Gastrocnemius medialis (tissue), 4 donors: Measurements from ENCODE around the gene CLCF1. TPM values are rescaled to one million over a fixed set of nuclear protein-coding genes. Genes with fewer than 3 reads are reported as not detected.

Experiments
- ATAC-seq, 2 donors: fragments of 150-250 bp; one replicate each; pipeline ENCODE4 v1.9.1; 2016
- DNase-seq, 2 donors: peaks; one replicate each; pipeline ENCODE4 v3.0.0-alpha.2; 2019
- H3K27ac ChIP-seq, 4 donors: fragments of 200-600 bp; sonication (generic); 1 replicate in 1 of 4; 2 replicates in 3 of 4; pipeline ENCODE4 v1.5.1; 2016 to 2018; ENCODE audit warnings: mild to moderate bottlenecking in 2 of 4, moderate library complexity in 1 of 4
- H3K27me3 ChIP-seq, 3 donors: fragments of 200-600 bp; sonication (generic) in 2 of 3; 1 replicate in 1 of 3; 2 replicates in 2 of 3; pipeline versions ENCODE4 v1.5.1 to v1.6.0; 2016 to 2019; ENCODE audit warnings: mild to moderate bottlenecking in 1 of 3, moderate library complexity in 1 of 3
- H3K36me3 ChIP-seq, 2 donors: fragments of 200-600 bp; sonication (generic) in 1 of 2; one replicate each; pipeline ENCODE4 v1.5.1; 2017 to 2018
- H3K4me1 ChIP-seq, 2 donors: fragments of 200-600 bp; sonication (generic) in 1 of 2; one replicate each; pipeline ENCODE4 v1.5.1; 2016 to 2017; ENCODE audit warnings: mild to moderate bottlenecking in 2 of 2
- H3K4me3 ChIP-seq, 4 donors: fragments of 200-600 bp; sonication (generic) in 3 of 4; 1 replicate in 1 of 4; 2 replicates in 3 of 4; pipeline ENCODE4 v1.5.1; 2016 to 2019; ENCODE audit warnings: mild to moderate bottlenecking in 2 of 4
- H3K9me3 ChIP-seq, 3 donors: fragments of 200-600 bp; sonication (generic) in 2 of 3; 1 replicate in 1 of 3; 2 replicates in 2 of 3; pipeline ENCODE4 v1.5.1; 2016 to 2019
- POLR2A ChIP-seq, 2 donors: fragments of 450-650 bp; IDR thresholded peaks; one replicate each; pipeline ENCODE4 v1.6.1; 2017; ENCODE audit warnings: antibody characterized with exemption in 2 of 2, mild to moderate bottlenecking in 2 of 2, moderate library complexity in 2 of 2
- in situ Hi-C, 4 donors: fragments of 200-750 bp; cut with MboI; loops; one replicate each; pipeline versions ENCODE4 v1.15.0 to v1.8.0; 2017; ENCODE audit warnings: low sequenced_read_pairs in 4 of 4
- intact Hi-C: fragments of 100-400 bp; cut with DNase I; formaldehyde crosslinking; loops from one replicate; pipeline ENCODE4 v1.15.1; 2023; ENCODE audit warnings: low total_unique reads
- total RNA-seq, 4 donors: library from RNA; depleted of rRNA; stranded (reverse); fragments of >200 nt; gene quantifications; one replicate each; pipeline versions ENCODE4 v1.1.0 to v1.2.3, GENCODE V29; 2016
- TF ChIP-seq, protein P1 (sequence below), 5 experiments: fragments of 450-650 bp in 3 of 5; fragments of 200-600 bp in 2 of 5; sonication (generic) in 2 of 5; IDR thresholded peaks in 4 of 5; conservative IDR thresholded peaks in 1 of 5; 1 replicate in 4 of 5; 2 replicates in 1 of 5; pipeline ENCODE4 v1.5.1; 2016 to 2019; ENCODE audit warnings: antibody characterized with exemption in 5 of 5, mild to moderate bottlenecking in 3 of 5, moderate library complexity in 3 of 5

The CLCF1 gene
- total RNA-seq, 4 donors from 2014 or later: 0.24 to 2.7 (median 0.91) TPM

DNA sequence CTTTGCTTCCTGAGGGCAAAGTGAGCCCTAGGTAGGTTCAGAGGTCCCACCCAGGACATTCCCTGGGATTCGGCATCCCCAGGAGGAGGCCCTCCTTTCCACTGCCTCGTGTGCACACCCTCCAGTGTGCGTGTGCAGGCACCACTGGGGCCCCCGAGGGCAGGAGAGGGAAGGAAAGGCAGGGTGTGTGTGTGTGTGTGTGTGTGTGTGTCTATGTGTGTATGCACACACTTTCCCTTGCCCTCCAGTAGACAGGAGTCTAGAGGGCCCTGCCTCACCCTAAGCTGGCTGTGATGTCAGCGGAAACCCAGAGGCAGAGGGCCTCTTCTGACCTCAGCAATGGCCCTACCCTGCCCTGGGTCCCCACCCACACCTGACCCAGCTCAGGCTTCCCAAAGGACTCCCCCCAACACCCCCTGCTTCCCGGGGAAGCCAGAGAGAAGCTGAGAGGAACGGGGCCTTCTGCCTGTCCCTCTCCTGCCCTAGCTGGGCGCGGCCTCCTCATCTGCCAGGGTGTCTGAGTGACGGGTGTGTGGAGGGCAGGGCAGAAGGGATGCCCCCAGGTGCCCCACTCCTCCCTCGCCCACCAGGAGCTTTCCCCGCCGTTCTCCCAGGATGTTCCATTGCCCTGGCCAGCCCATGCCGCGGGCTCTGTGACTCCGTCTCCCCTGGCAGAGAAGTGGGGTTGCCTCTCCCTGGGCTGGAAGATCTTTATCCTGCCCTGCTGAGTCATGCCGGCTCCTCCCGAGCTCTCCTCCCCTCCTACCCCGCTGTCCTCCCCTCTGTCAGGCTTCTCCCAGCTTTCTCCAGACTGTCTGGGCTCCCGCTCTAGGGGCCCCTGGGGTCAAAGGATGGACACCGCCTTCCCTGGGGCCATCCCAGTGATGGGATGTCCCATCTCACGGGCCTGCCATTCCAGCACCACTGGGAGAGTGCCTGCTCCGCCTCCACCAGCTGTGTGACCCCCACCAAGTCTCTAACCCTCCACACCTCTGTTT lies 6.0 kb upstream of the CLCF1 start:
- TF ChIP-seq POLR2A (IDR thresholded peaks at IDR 0.05): no peak
- TF ChIP-seq, protein P1, sequence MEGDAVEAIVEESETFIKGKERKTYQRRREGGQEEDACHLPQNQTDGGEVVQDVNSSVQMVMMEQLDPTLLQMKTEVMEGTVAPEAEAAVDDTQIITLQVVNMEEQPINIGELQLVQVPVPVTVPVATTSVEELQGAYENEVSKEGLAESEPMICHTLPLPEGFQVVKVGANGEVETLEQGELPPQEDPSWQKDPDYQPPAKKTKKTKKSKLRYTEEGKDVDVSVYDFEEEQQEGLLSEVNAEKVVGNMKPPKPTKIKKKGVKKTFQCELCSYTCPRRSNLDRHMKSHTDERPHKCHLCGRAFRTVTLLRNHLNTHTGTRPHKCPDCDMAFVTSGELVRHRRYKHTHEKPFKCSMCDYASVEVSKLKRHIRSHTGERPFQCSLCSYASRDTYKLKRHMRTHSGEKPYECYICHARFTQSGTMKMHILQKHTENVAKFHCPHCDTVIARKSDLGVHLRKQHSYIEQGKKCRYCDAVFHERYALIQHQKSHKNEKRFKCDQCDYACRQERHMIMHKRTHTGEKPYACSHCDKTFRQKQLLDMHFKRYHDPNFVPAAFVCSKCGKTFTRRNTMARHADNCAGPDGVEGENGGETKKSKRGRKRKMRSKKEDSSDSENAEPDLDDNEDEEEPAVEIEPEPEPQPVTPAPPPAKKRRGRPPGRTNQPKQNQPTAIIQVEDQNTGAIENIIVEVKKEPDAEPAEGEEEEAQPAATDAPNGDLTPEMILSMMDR (IDR thresholded peaks at IDR 0.05 in 4 of 5, conservative IDR thresholded peaks at IDR 0.05 in 1 of 5): no peak
- no peak overlapping the region for H3K4me3 ChIP-seq
- in situ Hi-C loops: loop anchor here in 2 of 4 donors (5.0 to 10.0 kb wide), 2 partner anchors 115 to 117 kb away; partner anchors contain the start of gene GRK2 (in 1 of the 2)
- ATAC-seq: no peak
- H3K27me3 ChIP-seq: peaks cover 6 to 16% (median 8%) of the 10 kb centered on the region in 3 donors
- no peak overlapping the region for H3K27ac ChIP-seq
- intact Hi-C loops: no loop called here
- no peaks in the 10 kb centered on the region for H3K36me3 ChIP-seq
- H3K9me3 ChIP-seq: no peaks in the 10 kb centered on the region
- no peak for DNase-seq
- H3K4me1 ChIP-seq: peaks cover 3% of the 10 kb centered on the region in 2 donors

- H3K9me3 ChIP-seq: no peaks in the 10 kb centered on the region
- no peaks in the 10 kb centered on the region for H3K36me3 ChIP-seq
- peaks cover 8 to 11% of the 10 kb centered on the region in 2 donors for H3K4me1 ChIP-seq
- no peak overlapping the region for H3K4me3 ChIP-seq
- in situ Hi-C loops (no loop called here), intact Hi-C loops (no loop called here)
- no peak overlapping the region for H3K27ac ChIP-seq
- no peak for TF ChIP-seq POLR2A (IDR thresholded peaks at IDR 0.05)
- TF ChIP-seq, protein P1 (IDR thresholded peaks at IDR 0.05 in 4 of 5, conservative IDR thresholded peaks at IDR 0.05 in 1 of 5): no peak
- ATAC-seq: no peak
- peaks cover 14 to 23% (median 14%) of the 10 kb centered on the region in 3 donors for H3K27me3 ChIP-seq
- no peak for DNase-seq
Observed at GRCh38 chr11:67378544-67378943, 5.1 kb upstream of the CLCF1 start.

- peaks cover 20 to 27% (median 21%) of the 10 kb centered on the region in 3 donors for H3K27me3 ChIP-seq
- peaks cover 8 to 13% of the 10 kb centered on the region in 2 donors for H3K4me1 ChIP-seq
Observed at GRCh38 chr11:67376873-67377808, 3.7 kb upstream of the CLCF1 start.

More at GRCh38 chr11:67376873-67377808, 3.7 kb upstream of the CLCF1 start:
- in situ Hi-C loops: no loop called here
- DNase-seq (no peak), ATAC-seq (no peak)
- intact Hi-C loops: no loop called here
- TF ChIP-seq, protein P1 (IDR thresholded peaks at IDR 0.05 in 4 of 5, conservative IDR thresholded peaks at IDR 0.05 in 1 of 5): no peak
- no peak for TF ChIP-seq POLR2A (IDR thresholded peaks at IDR 0.05)
- no peaks in the 10 kb centered on the region for H3K36me3 ChIP-seq
- H3K4me3 ChIP-seq: no peak overlapping the region
- no peak overlapping the region for H3K27ac ChIP-seq
- H3K9me3 ChIP-seq: no peaks in the 10 kb centered on the region
